ENCODE results near the gene ACCSL. TPM values are rescaled to one million over a fixed set of nuclear protein-coding genes. Genes with fewer than 3 reads are reported as not detected.

ACCSL gene
- not detected in 2 replicates for total RNA-seq (2014; rRNA removed; shearing (Covaris generic))

GRCh38 chr11:44047931-44048431, at the start of gene ACCSL:
ACCSL (plus strand) TSS chr11:44047981; CDS start chr11:44048037, 56 bp downstream.
- peak; percentile 45 for DNase-seq (ENCODE audit: low spot score)

- no peak for DNase-seq (ENCODE audit: low spot score)
These were observed 49.5 kb upstream of the ACCSL start for GRCh38 chr11:43998308-43998707.

GRCh38 chr11:44000731-44001130, 47.0 kb upstream of the ACCSL start:
- DNase-seq (ENCODE audit: low spot score), result no peak

GRCh38 chr11:44002191-44003093, 45.3 kb upstream of the ACCSL start:
- DNase-seq (ENCODE audit: low spot score), result no peak

GRCh38 chr11:44003736-44004451, 43.9 kb upstream of the ACCSL start:
- no peak for DNase-seq (ENCODE audit: low spot score)

GRCh38 chr11:44004452-44005062, 43.2 kb upstream of the ACCSL start:
- no peak for DNase-seq (ENCODE audit: low spot score)

- no peak for DNase-seq (ENCODE audit: low spot score)
These were observed 42.6 kb upstream of the ACCSL start for GRCh38 chr11:44005063-44005701.

GRCh38 chr11:44005956-44006355, 41.8 kb upstream of the ACCSL start:
- DNase-seq (ENCODE audit: low spot score), result no peak

GRCh38 chr11:44006917-44007361, 40.8 kb upstream of the ACCSL start:
- DNase-seq (ENCODE audit: low spot score), result no peak

- no peak for DNase-seq (ENCODE audit: low spot score)
These were observed 40.2 kb upstream of the ACCSL start for GRCh38 chr11:44007481-44008087.

GRCh38 chr11:44008088-44008501, 39.7 kb upstream of the ACCSL start:
- DNase-seq (ENCODE audit: low spot score), result peak; percentile 36

- no peak for DNase-seq (ENCODE audit: low spot score)
These were observed 39.1 kb upstream of the ACCSL start for GRCh38 chr11:44008698-44009097.

- no peak for DNase-seq (ENCODE audit: low spot score)
These were observed 37.0 kb upstream of the ACCSL start for GRCh38 chr11:44010789-44011251.

- no peak for DNase-seq (ENCODE audit: low spot score)
These were observed 36.0 kb upstream of the ACCSL start for GRCh38 chr11:44011797-44012196.

- no peak for DNase-seq (ENCODE audit: low spot score)
These were observed 32.7 kb upstream of the ACCSL start for GRCh38 chr11:44014968-44015623.

- DNase-seq (ENCODE audit: low spot score), result no peak
These were observed 32.2 kb upstream of the ACCSL start for GRCh38 chr11:44015624-44016007.

- peak; percentile 75 for DNase-seq (ENCODE audit: low spot score)
These were observed 31.6 kb upstream of the ACCSL start for GRCh38 chr11:44016131-44016530.

- no peak for DNase-seq (ENCODE audit: low spot score)
These were observed 31.0 kb upstream of the ACCSL start for GRCh38 chr11:44016546-44017442.

GRCh38 chr11:44017443-44018126, 30.2 kb upstream of the ACCSL start:
- DNase-seq (ENCODE audit: low spot score), result no peak
